ENCODE data around the gene VAMP8.

GRCh38 chr2:85557130-85557529, 20.3 kb upstream of the VAMP8 start:
- TF ChIP-seq ZNF274 (IDR thresholded peaks at IDR 0.05; ENCODE audit: low read depth, low read length) (no peak), SUZ12 (IDR thresholded peaks at IDR 0.05; ENCODE audit: extremely low read depth, insufficient read depth, insufficient read length) (no peak)
